ENCODE measurements around the gene PDPK1.
"Not testable (repeated sequence)": the region's sequence is repeated elsewhere in the genome, so short reads cannot be mapped to it uniquely, and the experiment has no call there.

PDPK1 gene

GRCh38 chr16:2587891-2588565 lies 50.2 kb downstream of the PDPK1 start:
- no peak for DNase-seq (ENCODE audit: low read depth in 2 of 2)

GRCh38 chr16:2591476-2592240 lies 53.8 kb downstream of the PDPK1 start:
- DNase-seq (ENCODE audit: low read depth in 2 of 2) = no peak

- DNase-seq (ENCODE audit: low read depth in 2 of 2) = no peak
Observed at GRCh38 chr16:2592786-2593185, 55.0 kb downstream of the PDPK1 start.

- DNase-seq (ENCODE audit: low read depth in 2 of 2) = no peak
Observed at GRCh38 chr16:2595393-2596205, 57.8 kb downstream of the PDPK1 start.

- no peak for DNase-seq (ENCODE audit: low read depth in 2 of 2)
Observed at GRCh38 chr16:2596747-2597559, 59.1 kb downstream of the PDPK1 start.

- DNase-seq (ENCODE audit: low read depth in 2 of 2) = no peak
Observed at GRCh38 chr16:2597560-2597902, 59.7 kb downstream of the PDPK1 start.

GRCh38 chr16:2598133-2598641 lies 60.4 kb downstream of the PDPK1 start:
- no peak for DNase-seq (ENCODE audit: low read depth in 2 of 2)

- DNase-seq (ENCODE audit: low read depth in 2 of 2) = no peak
Observed at GRCh38 chr16:2598723-2599122, 60.9 kb downstream of the PDPK1 start.

- DNase-seq (ENCODE audit: low read depth in 2 of 2) = not testable (repeated sequence)
Observed at GRCh38 chr16:2599165-2599564, 61.3 kb downstream of the PDPK1 start.

GRCh38 chr16:2599785-2600184 lies 62.0 kb downstream of the PDPK1 start:
- not testable (repeated sequence) for DNase-seq (ENCODE audit: low read depth in 2 of 2)

- not testable (repeated sequence) for DNase-seq (ENCODE audit: low read depth in 2 of 2)
Observed at GRCh38 chr16:2601301-2602025, 63.6 kb downstream of the PDPK1 start.

- DNase-seq (ENCODE audit: low read depth in 2 of 2) = not testable (repeated sequence)
Observed at GRCh38 chr16:2602175-2602574, 64.4 kb downstream of the PDPK1 start.

- DNase-seq (ENCODE audit: low read depth in 2 of 2) = peak; percentile 79 to 83
Observed at GRCh38 chr16:2603165-2604015, 65.6 kb downstream of the PDPK1 start.

GRCh38 chr16:2604016-2604369 lies 66.2 kb downstream of the PDPK1 start:
- DNase-seq (ENCODE audit: low read depth in 2 of 2) = not testable (repeated sequence)

GRCh38 chr16:2606820-2607219 lies 69.0 kb downstream of the PDPK1 start:
- DNase-seq (ENCODE audit: low read depth in 2 of 2) = not testable (repeated sequence)

- DNase-seq (ENCODE audit: low read depth in 2 of 2) = not testable (repeated sequence)
Observed at GRCh38 chr16:2609345-2609744, 71.5 kb downstream of the PDPK1 start.

- no peak for DNase-seq (ENCODE audit: low read depth in 2 of 2)
Observed at GRCh38 chr16:2609827-2610470, 72.1 kb downstream of the PDPK1 start.

- DNase-seq (ENCODE audit: low read depth in 2 of 2) = no peak
Observed at GRCh38 chr16:2610781-2611498, 73.1 kb downstream of the PDPK1 start.

- DNase-seq (ENCODE audit: low read depth in 2 of 2) = no peak
Observed at GRCh38 chr16:2611499-2611862, 73.7 kb downstream of the PDPK1 start.
